Liver (tissue), 9 donors: Measurements from ENCODE around the gene GPR132. TPM values are rescaled to one million over a fixed set of nuclear protein-coding genes. Genes with fewer than 3 reads are reported as not detected.

Experiments
- DNase-seq: peaks from one replicate; pipeline ENCODE4 v3.0.0-alpha.2; 2017; ENCODE audit warnings: low spot score
- H3K27ac ChIP-seq, 2 donors: one replicate each; pipeline ENCODE4 v1.7.0; 2013; ENCODE audit warnings: inconsistent platforms in 2 of 2, low read length in 2 of 2, control low read depth in 1 of 2, low read depth in 1 of 2, mild to moderate bottlenecking in 1 of 2
- H3K27me3 ChIP-seq, 4 donors: one replicate each; pipeline versions ENCODE4 v1.6.1 to v1.7.0; 2013; ENCODE audit warnings: low read length in 3 of 4, inconsistent platforms in 1 of 4, mild to moderate bottlenecking in 1 of 4, moderate library complexity in 1 of 4; ENCODE audit not compliant: control insufficient read depth in 4 of 4, insufficient read depth in 4 of 4
- H3K36me3 ChIP-seq, 4 donors: one replicate each; pipeline versions ENCODE4 v1.6.1 to v1.7.0; 2013; ENCODE audit warnings: low read length in 3 of 4, mild to moderate bottlenecking in 3 of 4, low read depth in 1 of 4, moderate library complexity in 1 of 4; ENCODE audit not compliant: control insufficient read depth in 4 of 4, insufficient read depth in 3 of 4
- H3K4me1 ChIP-seq, 4 donors: one replicate each; pipeline versions ENCODE4 v1.6.1 to v1.7.0; 2013; ENCODE audit warnings: low read length in 3 of 4, mild to moderate bottlenecking in 3 of 4, moderate library complexity in 1 of 4; ENCODE audit not compliant: control insufficient read depth in 4 of 4, insufficient read depth in 4 of 4
- H3K4me3 ChIP-seq, 3 donors: one replicate each; pipeline versions ENCODE4 v1.6.1 to v1.7.0; 2013; ENCODE audit warnings: low read length in 3 of 3, control low read depth in 1 of 3, low read depth in 1 of 3, mild to moderate bottlenecking in 1 of 3
- H3K9ac ChIP-seq, 2 donors: one replicate each; pipeline ENCODE4 v1.7.0; 2013; ENCODE audit warnings: low read length in 2 of 2, mild to moderate bottlenecking in 2 of 2, moderate library complexity in 2 of 2, control low read depth in 1 of 2, low read depth in 1 of 2
- H3K9me3 ChIP-seq, 4 donors: one replicate each; pipeline versions ENCODE4 v1.6.1 to v1.7.0; 2013; ENCODE audit warnings: low read length in 3 of 4; ENCODE audit not compliant: control insufficient read depth in 4 of 4
- EGR1 ChIP-seq, 2 donors: IDR thresholded peaks; 2 replicates each; pipeline ENCODE4 v1.6.1; 2016 to 2018; ENCODE audit warnings: antibody characterized with exemption in 2 of 2, low read depth in 2 of 2
- FOXA1 ChIP-seq: IDR thresholded peaks from 2 replicates; pipeline ENCODE4 v1.6.1; 2016; ENCODE audit warnings: antibody characterized with exemption
- FOXA2 ChIP-seq: IDR thresholded peaks from 2 replicates; pipeline ENCODE4 v1.6.1; 2016; ENCODE audit warnings: antibody characterized with exemption
- GABPA ChIP-seq, 2 donors: IDR thresholded peaks in 1 of 2; conservative IDR thresholded peaks in 1 of 2; 2 replicates each; pipeline ENCODE4 v1.6.1; 2016; ENCODE audit warnings: antibody characterized with exemption in 2 of 2, mild to moderate bottlenecking in 1 of 2, moderate library complexity in 1 of 2
- HNF4A ChIP-seq, 2 donors: conservative IDR thresholded peaks; 2 replicates each; pipeline ENCODE4 v1.6.1; 2016; ENCODE audit warnings: antibody characterized with exemption in 2 of 2, mild to moderate bottlenecking in 2 of 2
- HNF4G ChIP-seq: IDR thresholded peaks from 2 replicates; pipeline ENCODE4 v1.6.1; 2016; ENCODE audit warnings: antibody characterized with exemption
- JUND ChIP-seq, 2 donors: IDR thresholded peaks; 2 replicates each; pipeline ENCODE4 v1.6.1; 2016; ENCODE audit warnings: antibody characterized with exemption in 2 of 2
- NR2F2 ChIP-seq: IDR thresholded peaks from 2 replicates; pipeline ENCODE4 v1.6.1; 2016; ENCODE audit warnings: antibody characterized with exemption
- RAD21 ChIP-seq, 2 donors: IDR thresholded peaks; 2 replicates each; pipeline ENCODE4 v1.6.1; 2016; ENCODE audit warnings: antibody characterized with exemption in 2 of 2, mild to moderate bottlenecking in 2 of 2
- RXRA ChIP-seq, 2 donors: IDR thresholded peaks; 2 replicates each; pipeline ENCODE4 v1.6.1; 2017 to 2018; ENCODE audit warnings: antibody characterized with exemption in 2 of 2, mild to moderate bottlenecking in 1 of 2
- SP1 ChIP-seq: IDR thresholded peaks from 2 replicates; pipeline ENCODE4 v1.6.1; 2018; ENCODE audit warnings: antibody characterized with exemption, mild to moderate bottlenecking
- TAF1 ChIP-seq: conservative IDR thresholded peaks from 2 replicates; pipeline ENCODE4 v1.6.1; 2016; ENCODE audit warnings: antibody characterized with exemption, mild to moderate bottlenecking
- YY1 ChIP-seq: IDR thresholded peaks from 2 replicates; pipeline ENCODE4 v1.6.1; 2016; ENCODE audit warnings: antibody characterized with exemption, mild to moderate bottlenecking
- WGBS: extraction: QIAGEN DNeasy Blood & Tissue Kit; methylation state at CpG from one replicate; pipeline ENCODE4 v1.1.7; 2013; 5-methylcytosine and 5-hydroxymethylcytosine counted together
- polyA plus RNA-seq, 2 donors: library from polyadenylated mRNA; stranded (reverse) in 1 of 2; unstranded in 1 of 2; fragments of 200-250 nt in 1 of 2; fragments of >200 nt in 1 of 2; fragmentation: Nextera tagmentation in 1 of 2; extraction: Ambion mirVana in 1 of 2; gene quantifications; one replicate each; pipeline versions ENCODE4 v1.2.1 to v1.2.3, GENCODE V29; 2013 to 2015
- total RNA-seq, 2 donors: library from RNA; depleted of rRNA; stranded (reverse); fragments of >200 nt; gene quantifications; one replicate each; pipeline ENCODE4 v1.2.3, GENCODE V29; 2014
- TF ChIP-seq, protein P1 (sequence below): IDR thresholded peaks from 2 replicates; pipeline ENCODE4 v1.6.1; 2016; ENCODE audit warnings: antibody characterized with exemption
- TF ChIP-seq, protein P2 (sequence below): IDR thresholded peaks from 2 replicates; pipeline ENCODE4 v1.6.1; 2016; ENCODE audit warnings: antibody characterized with exemption, mild to moderate bottlenecking
- TF ChIP-seq, protein P3 (sequence below): IDR thresholded peaks from 2 replicates; pipeline ENCODE4 v1.6.1; 2016; ENCODE audit warnings: antibody characterized with exemption
- TF ChIP-seq, protein P4 (sequence below): IDR thresholded peaks from 2 replicates; pipeline ENCODE4 v1.6.1; 2016; ENCODE audit warnings: antibody characterized with exemption
- TF ChIP-seq, protein P5 (sequence below): fragments of 150-350 bp; IDR thresholded peaks from 2 replicates; pipeline ENCODE4 v1.5.1; 2017; ENCODE audit warnings: improper control_type of control experiment, low read depth, low read length; ENCODE audit not compliant: missing input control
- donor health status: healthy.
- donor health status: healthy.
- donor health status: healthy.
- donor health status: healthy.
- donor health status: healthy.

Gene GPR132
- total and polyA plus RNA-seq, 4 donors = 0.32 to 1.2 (median 0.75) TPM

DNA sequence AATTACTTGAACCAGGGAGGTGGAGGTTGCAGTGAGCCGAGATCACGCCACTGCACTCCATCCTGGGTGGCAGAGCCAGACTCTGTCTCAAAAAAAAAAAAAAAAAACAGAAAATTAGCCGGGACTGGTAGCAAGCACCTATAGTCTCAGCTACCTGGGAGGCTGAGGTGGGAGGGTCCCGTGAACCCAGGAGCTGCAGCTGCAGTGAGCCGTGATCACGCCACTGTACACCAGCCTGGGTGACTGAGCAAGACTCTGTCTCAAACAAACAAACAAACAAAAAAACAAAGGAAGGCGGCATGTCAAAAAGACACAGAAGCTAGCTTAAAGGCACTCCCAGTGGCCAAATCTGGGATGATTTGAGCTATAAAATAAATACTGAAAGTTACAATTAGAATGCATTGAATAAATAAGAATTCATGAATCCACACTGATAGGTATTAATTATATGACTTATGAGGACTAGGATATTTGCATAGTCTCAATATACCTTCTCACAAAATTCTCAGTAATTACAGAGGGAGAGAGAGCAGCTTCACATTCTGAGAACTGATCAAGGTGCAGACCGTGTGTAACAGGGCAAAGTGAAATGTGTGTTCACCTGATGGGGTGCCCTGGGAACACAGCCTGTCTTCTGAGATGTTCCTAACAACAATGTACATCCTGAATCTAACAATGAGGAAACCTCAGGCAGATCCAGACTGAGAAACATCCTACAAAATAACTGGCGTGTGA is 42.7 kb upstream of the GPR132 start:
- Histone ChIP-seq H3K4me3 (no peak overlapping the region), H3K36me3 (no peaks in the 10 kb centered on the region), H3K27me3 (peaks cover 0 to 6% (median 0%) of the 10 kb centered on the region in 4 donors), H3K27ac (no peak overlapping the region), H3K4me1 (no peaks in the 10 kb centered on the region), H3K9me3 (no peaks in the 10 kb centered on the region), H3K9ac (no peak overlapping the region)
- 67% methylated on average over 9 of the region's 9 CpGs for WGBS
- TF ChIP-seq, protein P1, sequence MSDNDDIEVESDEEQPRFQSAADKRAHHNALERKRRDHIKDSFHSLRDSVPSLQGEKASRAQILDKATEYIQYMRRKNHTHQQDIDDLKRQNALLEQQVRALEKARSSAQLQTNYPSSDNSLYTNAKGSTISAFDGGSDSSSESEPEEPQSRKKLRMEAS = no peak
- TF ChIP-seq FOXA1 (no peak), HNF4A (conservative IDR thresholded peaks at IDR 0.05) (no peak), YY1 (no peak), EGR1 (IDR thresholded peaks at IDR 0.05; ENCODE audit: low read depth in 2 of 2) (no peak), SP1 (no peak), JUND (IDR thresholded peaks at IDR 0.05) (no peak), FOXA2 (no peak), RAD21 (IDR thresholded peaks at IDR 0.05) (no peak), NR2F2 (no peak), RXRA (IDR thresholded peaks at IDR 0.05) (no peak), TAF1 (no peak), HNF4G (no peak), GABPA (IDR thresholded peaks at IDR 0.05 in 1 of 2, conservative IDR thresholded peaks at IDR 0.05 in 1 of 2) (no peak)
- TF ChIP-seq, protein P2, sequence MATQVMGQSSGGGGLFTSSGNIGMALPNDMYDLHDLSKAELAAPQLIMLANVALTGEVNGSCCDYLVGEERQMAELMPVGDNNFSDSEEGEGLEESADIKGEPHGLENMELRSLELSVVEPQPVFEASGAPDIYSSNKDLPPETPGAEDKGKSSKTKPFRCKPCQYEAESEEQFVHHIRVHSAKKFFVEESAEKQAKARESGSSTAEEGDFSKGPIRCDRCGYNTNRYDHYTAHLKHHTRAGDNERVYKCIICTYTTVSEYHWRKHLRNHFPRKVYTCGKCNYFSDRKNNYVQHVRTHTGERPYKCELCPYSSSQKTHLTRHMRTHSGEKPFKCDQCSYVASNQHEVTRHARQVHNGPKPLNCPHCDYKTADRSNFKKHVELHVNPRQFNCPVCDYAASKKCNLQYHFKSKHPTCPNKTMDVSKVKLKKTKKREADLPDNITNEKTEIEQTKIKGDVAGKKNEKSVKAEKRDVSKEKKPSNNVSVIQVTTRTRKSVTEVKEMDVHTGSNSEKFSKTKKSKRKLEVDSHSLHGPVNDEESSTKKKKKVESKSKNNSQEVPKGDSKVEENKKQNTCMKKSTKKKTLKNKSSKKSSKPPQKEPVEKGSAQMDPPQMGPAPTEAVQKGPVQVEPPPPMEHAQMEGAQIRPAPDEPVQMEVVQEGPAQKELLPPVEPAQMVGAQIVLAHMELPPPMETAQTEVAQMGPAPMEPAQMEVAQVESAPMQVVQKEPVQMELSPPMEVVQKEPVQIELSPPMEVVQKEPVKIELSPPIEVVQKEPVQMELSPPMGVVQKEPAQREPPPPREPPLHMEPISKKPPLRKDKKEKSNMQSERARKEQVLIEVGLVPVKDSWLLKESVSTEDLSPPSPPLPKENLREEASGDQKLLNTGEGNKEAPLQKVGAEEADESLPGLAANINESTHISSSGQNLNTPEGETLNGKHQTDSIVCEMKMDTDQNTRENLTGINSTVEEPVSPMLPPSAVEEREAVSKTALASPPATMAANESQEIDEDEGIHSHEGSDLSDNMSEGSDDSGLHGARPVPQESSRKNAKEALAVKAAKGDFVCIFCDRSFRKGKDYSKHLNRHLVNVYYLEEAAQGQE = no peak
- TF ChIP-seq, protein P3, sequence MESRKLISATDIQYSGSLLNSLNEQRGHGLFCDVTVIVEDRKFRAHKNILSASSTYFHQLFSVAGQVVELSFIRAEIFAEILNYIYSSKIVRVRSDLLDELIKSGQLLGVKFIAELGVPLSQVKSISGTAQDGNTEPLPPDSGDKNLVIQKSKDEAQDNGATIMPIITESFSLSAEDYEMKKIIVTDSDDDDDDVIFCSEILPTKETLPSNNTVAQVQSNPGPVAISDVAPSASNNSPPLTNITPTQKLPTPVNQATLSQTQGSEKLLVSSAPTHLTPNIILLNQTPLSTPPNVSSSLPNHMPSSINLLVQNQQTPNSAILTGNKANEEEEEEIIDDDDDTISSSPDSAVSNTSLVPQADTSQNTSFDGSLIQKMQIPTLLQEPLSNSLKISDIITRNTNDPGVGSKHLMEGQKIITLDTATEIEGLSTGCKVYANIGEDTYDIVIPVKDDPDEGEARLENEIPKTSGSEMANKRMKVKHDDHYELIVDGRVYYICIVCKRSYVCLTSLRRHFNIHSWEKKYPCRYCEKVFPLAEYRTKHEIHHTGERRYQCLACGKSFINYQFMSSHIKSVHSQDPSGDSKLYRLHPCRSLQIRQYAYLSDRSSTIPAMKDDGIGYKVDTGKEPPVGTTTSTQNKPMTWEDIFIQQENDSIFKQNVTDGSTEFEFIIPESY = no peak
- TF ChIP-seq, protein P4, sequence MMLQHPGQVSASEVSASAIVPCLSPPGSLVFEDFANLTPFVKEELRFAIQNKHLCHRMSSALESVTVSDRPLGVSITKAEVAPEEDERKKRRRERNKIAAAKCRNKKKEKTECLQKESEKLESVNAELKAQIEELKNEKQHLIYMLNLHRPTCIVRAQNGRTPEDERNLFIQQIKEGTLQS = no peak
- TF ChIP-seq, protein P5, sequence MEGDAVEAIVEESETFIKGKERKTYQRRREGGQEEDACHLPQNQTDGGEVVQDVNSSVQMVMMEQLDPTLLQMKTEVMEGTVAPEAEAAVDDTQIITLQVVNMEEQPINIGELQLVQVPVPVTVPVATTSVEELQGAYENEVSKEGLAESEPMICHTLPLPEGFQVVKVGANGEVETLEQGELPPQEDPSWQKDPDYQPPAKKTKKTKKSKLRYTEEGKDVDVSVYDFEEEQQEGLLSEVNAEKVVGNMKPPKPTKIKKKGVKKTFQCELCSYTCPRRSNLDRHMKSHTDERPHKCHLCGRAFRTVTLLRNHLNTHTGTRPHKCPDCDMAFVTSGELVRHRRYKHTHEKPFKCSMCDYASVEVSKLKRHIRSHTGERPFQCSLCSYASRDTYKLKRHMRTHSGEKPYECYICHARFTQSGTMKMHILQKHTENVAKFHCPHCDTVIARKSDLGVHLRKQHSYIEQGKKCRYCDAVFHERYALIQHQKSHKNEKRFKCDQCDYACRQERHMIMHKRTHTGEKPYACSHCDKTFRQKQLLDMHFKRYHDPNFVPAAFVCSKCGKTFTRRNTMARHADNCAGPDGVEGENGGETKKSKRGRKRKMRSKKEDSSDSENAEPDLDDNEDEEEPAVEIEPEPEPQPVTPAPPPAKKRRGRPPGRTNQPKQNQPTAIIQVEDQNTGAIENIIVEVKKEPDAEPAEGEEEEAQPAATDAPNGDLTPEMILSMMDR = no peak
- no peak for DNase-seq
